ENCODE measurements around the gene CR1L. TPM values are rescaled to one million over a fixed set of nuclear protein-coding genes. Genes with fewer than 3 reads are reported as not detected.

The CR1L gene
- total RNA-seq, 1 experiment from 2014 or later: 13.7 TPM

GRCh38 chr1:207745285-207745684 lies 100.4 kb downstream of the CR1L start:
- Mint-ChIP-seq H3K27me3 (ENCODE audit: low read depth) (peaks cover 6% of the 10 kb centered on the region), H3K4me3 (no peak overlapping the region), H3K36me3 (peaks cover 17% of the 10 kb centered on the region), H3K27ac (no peak overlapping the region), H3K9me3 (peaks cover 26% of the 10 kb centered on the region), H3K4me1 (peaks cover 54% of the 10 kb centered on the region)
- POLR2A ChIA-PET: no interaction called here
- no peak for DNase-seq (ENCODE audit: low spot score)
- CTCF ChIA-PET: no interaction called here
- TF ChIP-seq FOXP4 (CRISPR knock-in tag; IDR thresholded peaks at IDR 0.05) (no peak), KAT7 (CRISPR knock-in tag; IDR thresholded peaks at IDR 0.05; ENCODE audit: borderline replicate concordance) (no peak), GABPB1 (CRISPR knock-in tag; IDR thresholded peaks at IDR 0.05) (no peak), CTCF (IDR thresholded peaks at IDR 0.05) (no peak), JUN (CRISPR knock-in tag; IDR thresholded peaks at IDR 0.05) (no peak), ATF6 (CRISPR knock-in tag; IDR thresholded peaks at IDR 0.05) (no peak), ZNF317 (CRISPR knock-in tag; IDR thresholded peaks at IDR 0.05; ENCODE audit: borderline replicate concordance, low read depth) (no peak), GTF2I (CRISPR knock-in tag; conservative IDR thresholded peaks at IDR 0.05) (no peak), NR2C2 (CRISPR knock-in tag; IDR thresholded peaks at IDR 0.05) (no peak), NFATC4 (CRISPR knock-in tag; IDR thresholded peaks at IDR 0.05) (no peak), ZNF423 (CRISPR knock-in tag; IDR thresholded peaks at IDR 0.05) (no peak), CDX4 (CRISPR knock-in tag; IDR thresholded peaks at IDR 0.05; ENCODE audit: borderline replicate concordance) (no peak), ARID4B (CRISPR knock-in tag; IDR thresholded peaks at IDR 0.05; ENCODE audit: borderline replicate concordance) (no peak), ZSCAN18 (CRISPR knock-in tag; IDR thresholded peaks at IDR 0.05) (no peak), ZNF219 (CRISPR knock-in tag; IDR thresholded peaks at IDR 0.05; ENCODE audit: borderline replicate concordance) (no peak), MLX (CRISPR knock-in tag; IDR thresholded peaks at IDR 0.05) (no peak), TCF7 (CRISPR knock-in tag; IDR thresholded peaks at IDR 0.05; ENCODE audit: low read depth) (no peak), NR1H2 (CRISPR knock-in tag; IDR thresholded peaks at IDR 0.05) (no peak), ATF3 (CRISPR knock-in tag; conservative IDR thresholded peaks at IDR 0.05) (no peak), NFE2L1 (CRISPR knock-in tag; IDR thresholded peaks at IDR 0.05) (no peak)
- ATAC-seq: no peak

Measured in WTC11 (cell line).